Activated CD8-positive, alpha-beta memory T cell treated with anti-CD3 and anti-CD28 coated beads, Interleukin-2, amount 50 U/mL, for 48 hours (primary cell): Measurements from ENCODE around the gene ETS1.

Experiments
- DNase-seq: peaks from one replicate; pipeline ENCODE4 v3.0.0-alpha.2; 2020

The ETS1 gene

GRCh38 chr11:128616161-128616560 is 28.8 kb upstream of the ETS1 start:
- DNase-seq: no peak

- no peak for DNase-seq
Measured at GRCh38 chr11:128615612-128616011, 28.3 kb upstream of the ETS1 start.

GRCh38 chr11:128615076-128615475 is 27.7 kb upstream of the ETS1 start:
- no peak for DNase-seq

GRCh38 chr11:128614026-128614425 is 26.7 kb upstream of the ETS1 start:
- DNase-seq: no peak

- DNase-seq: no peak
Measured at GRCh38 chr11:128613300-128613995, 26.1 kb upstream of the ETS1 start.

- no peak for DNase-seq
Measured at GRCh38 chr11:128610721-128611617, 23.6 kb upstream of the ETS1 start.

GRCh38 chr11:128609785-128610184 is 22.4 kb upstream of the ETS1 start:
- DNase-seq: no peak

GRCh38 chr11:128608746-128609407 is 21.5 kb upstream of the ETS1 start:
- no peak for DNase-seq

- no peak for DNase-seq
Measured at GRCh38 chr11:128607819-128608218, 20.5 kb upstream of the ETS1 start.

- no peak for DNase-seq
Measured at GRCh38 chr11:128604723-128605122, 17.4 kb upstream of the ETS1 start.

GRCh38 chr11:128603752-128604414 is 16.5 kb upstream of the ETS1 start:
- no peak for DNase-seq

GRCh38 chr11:128603003-128603696 is 15.8 kb upstream of the ETS1 start:
- no peak for DNase-seq

GRCh38 chr11:128599729-128600128 is 12.4 kb upstream of the ETS1 start:
- DNase-seq: no peak

- no peak for DNase-seq
Measured at GRCh38 chr11:128598506-128599150, 11.3 kb upstream of the ETS1 start.

GRCh38 chr11:128598096-128598495 is 10.7 kb upstream of the ETS1 start:
- DNase-seq: no peak

GRCh38 chr11:128597209-128597608 is 9.9 kb upstream of the ETS1 start:
- DNase-seq: no peak

- no peak for DNase-seq
Measured at GRCh38 chr11:128596250-128596649, 8.9 kb upstream of the ETS1 start.

GRCh38 chr11:128595775-128596174 is 8.4 kb upstream of the ETS1 start:
- DNase-seq: no peak

GRCh38 chr11:128595221-128595620 is 7.9 kb upstream of the ETS1 start:
- no peak for DNase-seq

- no peak for DNase-seq
Measured at GRCh38 chr11:128594226-128594625, 6.9 kb upstream of the ETS1 start.

GRCh38 chr11:128593281-128593680 is 5.9 kb upstream of the ETS1 start:
- no peak for DNase-seq

GRCh38 chr11:128592454-128592853 is 5.1 kb upstream of the ETS1 start:
- no peak for DNase-seq
